IPS-18a (cell line): ENCODE data around the gene CPXCR1.
"Not testable (repeated sequence)": the region's sequence is repeated elsewhere in the genome, so short reads cannot be mapped to it uniquely, and the experiment has no call there.

ENCODE experiments used
- H3K27ac ChIP-seq: one replicate; pipeline ENCODE4 v1.5.1; 2013; ENCODE audit warnings: low read length
- H3K27me3 ChIP-seq: one replicate; pipeline ENCODE4 v1.6.1; 2013; ENCODE audit warnings: mild to moderate bottlenecking, low read length; ENCODE audit not compliant: control insufficient read depth, insufficient read depth
- H3K36me3 ChIP-seq: one replicate; pipeline ENCODE4 v1.6.1; 2013; ENCODE audit warnings: low read depth, low read length; ENCODE audit not compliant: control insufficient read depth
- H3K4me1 ChIP-seq: one replicate; pipeline ENCODE4 v1.6.1; 2013; ENCODE audit warnings: low read depth, low read length; ENCODE audit not compliant: control insufficient read depth
- H3K4me3 ChIP-seq: one replicate; pipeline ENCODE4 v1.5.1; 2013; ENCODE audit warnings: low read length
- H3K9ac ChIP-seq: one replicate; pipeline ENCODE4 v1.6.1; 2013; ENCODE audit warnings: mild to moderate bottlenecking, low read length, moderate library complexity
- H3K9me3 ChIP-seq: one replicate; pipeline ENCODE4 v1.6.1; 2013; ENCODE audit warnings: low read depth, low read length; ENCODE audit not compliant: control insufficient read depth

The CPXCR1 gene

GRCh38 chrX:88746925-88747324, at the start of gene CPXCR1:
Gene CPXCR1, plus strand, starts transcription at chrX:88747225. Its CDS starts 6,190 bp downstream, at chrX:88753415.
- H3K36me3 ChIP-seq, result no peaks in the 10 kb centered on the region
- no peaks in the 10 kb centered on the region for H3K9me3 ChIP-seq
- no peak within 1 kb of the TSS for H3K9ac ChIP-seq
- no peak within 1 kb of the TSS for H3K4me3 ChIP-seq
- no peaks in the 10 kb centered on the region for H3K4me1 ChIP-seq
- H3K27ac ChIP-seq, result no peak within 1 kb of the TSS
- no peaks in the 10 kb centered on the region for H3K27me3 ChIP-seq

DNA sequence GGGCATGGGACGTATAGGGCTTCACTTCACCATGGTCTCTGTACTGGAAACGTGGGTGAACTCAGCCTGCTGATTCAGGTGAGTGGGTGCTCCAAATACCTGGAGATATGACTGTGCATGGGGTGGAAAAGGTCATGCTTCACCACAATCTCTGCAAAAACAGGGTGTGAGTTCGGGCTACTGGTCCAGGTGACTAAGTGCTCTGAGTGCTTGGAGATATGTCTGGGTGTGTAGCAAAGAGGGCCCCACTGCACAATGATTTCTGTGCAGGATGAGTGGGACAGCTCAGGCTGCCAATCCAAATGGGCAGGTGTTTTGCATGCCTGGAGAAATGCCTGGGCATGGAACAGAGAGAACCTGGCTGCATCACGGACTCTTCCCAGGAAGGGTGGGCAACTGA, 11.2 kb upstream of the CPXCR1 start:
- no peaks in the 10 kb centered on the region for H3K36me3 ChIP-seq
- no peak overlapping the region for H3K4me3 ChIP-seq
- no peak overlapping the region for H3K9ac ChIP-seq
- H3K27ac ChIP-seq, result no peak overlapping the region
- no peaks in the 10 kb centered on the region for H3K9me3 ChIP-seq
- no peaks in the 10 kb centered on the region for H3K27me3 ChIP-seq
- no peaks in the 10 kb centered on the region for H3K4me1 ChIP-seq

GRCh38 chrX:88746215-88746614, 810 bp upstream of the CPXCR1 start:
- not testable (repeated sequence) for H3K9ac ChIP-seq, H3K4me3 ChIP-seq, H3K4me1 ChIP-seq, H3K27me3 ChIP-seq, H3K27ac ChIP-seq, H3K9me3 ChIP-seq, H3K36me3 ChIP-seq

GRCh38 chrX:88752339-88752738, 5.3 kb downstream of the CPXCR1 start:
- not testable (repeated sequence) for H3K4me1 ChIP-seq, H3K27me3 ChIP-seq, H3K9ac ChIP-seq, H3K36me3 ChIP-seq, H3K27ac ChIP-seq, H3K9me3 ChIP-seq, H3K4me3 ChIP-seq

GRCh38 chrX:88789825-88790224, 42.8 kb downstream of the CPXCR1 start:
- no peak overlapping the region for H3K27ac ChIP-seq

More at GRCh38 chrX:88789825-88790224, 42.8 kb downstream of the CPXCR1 start:
- peaks cover 12% of the 10 kb centered on the region for H3K9me3 ChIP-seq
- H3K9ac ChIP-seq, result no peak overlapping the region
- H3K4me3 ChIP-seq, result no peak overlapping the region
- H3K4me1 ChIP-seq, result peaks cover 9% of the 10 kb centered on the region
- H3K36me3 ChIP-seq, result no peaks in the 10 kb centered on the region
- no peaks in the 10 kb centered on the region for H3K27me3 ChIP-seq
